Stromal cell of bone marrow (primary cell): ENCODE data around the gene SLAMF6.
"Not testable (repeated sequence)": the region's sequence is repeated elsewhere in the genome, so short reads cannot be mapped to it uniquely, and the experiment has no call there.

Experiments used
- DNase-seq: peaks from one replicate; pipeline ENCODE4 v3.0.0-alpha.2; 2012; ENCODE audit warnings: low read depth

Gene SLAMF6

DNA sequence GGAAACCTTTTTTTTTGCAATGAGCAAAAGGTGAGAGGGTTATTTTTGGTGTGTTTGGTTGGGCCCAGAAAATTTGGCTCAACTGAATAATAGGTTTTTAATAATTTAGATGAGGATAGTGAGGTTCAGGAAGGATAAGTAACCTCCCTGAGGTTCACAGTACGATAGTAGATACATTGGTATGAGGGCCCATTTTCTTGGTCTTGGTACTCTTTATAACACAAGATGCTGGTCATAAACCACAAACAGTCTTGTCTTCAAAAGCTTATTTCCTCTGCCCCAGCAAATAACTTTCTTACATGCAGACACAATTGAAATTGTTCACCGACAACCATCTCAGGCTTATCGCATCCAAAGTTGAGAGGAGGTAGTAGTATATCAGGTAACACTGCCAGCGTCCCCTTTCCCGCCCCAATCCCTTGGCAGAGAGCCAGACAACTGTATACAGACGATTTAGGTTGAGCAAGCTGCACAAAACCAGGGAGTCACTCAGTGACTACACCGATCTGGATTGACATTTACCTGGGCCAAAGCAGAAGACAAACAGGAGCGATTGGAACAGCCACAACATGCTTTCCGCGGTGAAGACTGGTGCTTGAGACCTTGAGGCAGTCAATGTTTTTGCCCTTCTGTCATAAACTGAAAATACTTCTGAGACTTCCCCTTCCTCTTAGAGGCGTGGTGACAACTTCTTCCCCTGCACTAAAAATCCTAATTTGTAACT lies at the start of gene SLAMF6:
TSS of gene SLAMF6 (minus strand) at position 634 of the 724 bp plus-strand sequence. CDS start at position 571, 63 bp downstream.
- no peak for DNase-seq

DNA sequence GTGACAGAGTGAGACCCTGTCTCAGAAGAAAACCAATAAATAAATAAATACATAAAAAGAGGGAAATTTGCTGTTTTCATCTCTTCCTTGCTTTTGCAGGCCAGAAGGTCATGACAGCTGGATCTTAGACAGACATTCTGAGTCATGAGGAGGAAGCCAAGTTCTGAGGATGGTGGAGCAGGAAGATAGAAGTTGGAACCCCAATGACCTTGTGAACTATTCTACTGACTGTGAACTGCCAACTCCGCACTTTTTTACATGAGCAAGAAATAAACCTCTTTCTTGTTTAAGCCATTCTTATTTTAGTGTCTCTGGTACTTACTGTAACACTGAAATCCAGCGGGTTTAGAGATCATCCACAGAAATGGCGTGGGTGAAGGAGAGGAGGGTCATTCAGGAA lies 47.8 kb upstream of the SLAMF6 start:
- no peak for DNase-seq

DNA sequence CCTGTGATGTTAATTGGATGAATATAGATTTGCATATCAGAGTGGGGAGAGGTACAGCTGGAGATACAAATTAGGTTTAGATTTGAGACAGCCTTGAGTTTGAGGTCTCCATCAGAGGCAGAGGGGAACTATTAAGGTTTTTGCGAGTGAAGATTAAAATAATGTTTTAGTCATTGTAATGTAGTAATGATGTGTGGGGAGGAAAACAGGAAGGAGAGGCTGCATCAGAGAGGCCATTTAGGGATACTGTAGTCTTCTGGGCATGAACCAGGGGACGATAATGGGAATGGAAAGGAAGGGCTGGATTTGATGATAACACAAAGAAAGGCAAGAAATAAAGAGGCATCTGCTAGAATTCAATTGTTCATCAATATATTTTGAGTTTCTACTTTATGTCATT lies 46.8 kb upstream of the SLAMF6 start:
- DNase-seq, result no peak

DNA sequence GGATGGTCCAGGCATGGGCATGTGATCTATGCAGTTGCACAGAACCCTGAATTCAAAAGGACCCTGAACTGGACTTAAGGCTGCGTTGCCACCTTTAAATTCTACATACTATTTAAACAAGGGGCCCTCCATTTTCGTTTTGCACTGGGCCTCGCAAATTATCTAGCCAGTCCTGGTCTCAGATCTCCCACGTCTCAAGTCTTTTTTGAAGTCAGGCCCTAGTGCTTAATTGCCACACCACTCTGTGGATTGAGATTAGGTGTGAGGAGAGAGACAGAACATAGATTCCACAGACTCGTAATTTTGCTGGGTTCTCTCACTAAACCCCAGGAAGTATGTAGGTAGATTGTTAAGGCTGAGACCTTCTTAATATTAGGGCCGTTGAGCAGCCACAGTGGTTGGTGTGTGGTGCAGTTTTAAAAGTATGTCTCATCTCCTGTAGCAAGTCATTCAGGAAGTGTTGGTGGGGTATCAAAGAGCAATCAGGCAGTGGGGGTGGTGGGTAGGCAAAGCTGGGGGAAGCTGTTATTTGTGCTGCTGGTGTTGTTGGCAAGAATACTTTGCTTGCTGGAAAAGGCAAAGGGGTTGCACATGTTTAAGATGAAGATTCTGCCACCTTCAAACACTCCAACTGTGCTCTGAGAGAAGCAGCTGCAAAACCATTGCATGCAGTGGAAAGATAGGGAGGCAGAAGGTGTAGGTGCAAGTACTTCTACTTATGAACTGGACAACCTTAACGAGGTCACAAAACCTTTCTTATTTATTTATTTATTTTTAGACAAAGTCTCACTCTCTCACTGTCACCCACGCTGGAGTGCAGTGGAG lies 45.0 kb upstream of the SLAMF6 start:
- DNase-seq, result no peak

DNA sequence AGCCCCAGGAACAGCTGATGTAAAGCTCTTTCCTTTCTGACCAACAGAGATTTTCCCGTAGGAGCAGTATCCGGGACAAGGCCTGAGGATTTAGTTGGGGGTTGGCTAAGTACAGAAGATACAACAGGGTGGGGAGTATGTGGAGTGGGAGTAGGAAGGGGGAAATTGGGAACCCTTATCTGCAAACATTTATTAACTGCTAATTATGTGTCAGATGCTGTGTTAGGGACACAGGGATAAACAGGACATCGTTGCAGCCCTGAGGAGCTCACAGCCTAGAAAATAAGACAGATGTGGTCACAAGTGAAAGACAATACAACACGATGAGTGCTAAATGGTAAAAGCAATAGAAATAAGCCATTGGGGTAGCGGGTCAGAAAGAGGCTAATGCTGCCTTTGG lies 44.3 kb upstream of the SLAMF6 start:
- no peak for DNase-seq

DNA sequence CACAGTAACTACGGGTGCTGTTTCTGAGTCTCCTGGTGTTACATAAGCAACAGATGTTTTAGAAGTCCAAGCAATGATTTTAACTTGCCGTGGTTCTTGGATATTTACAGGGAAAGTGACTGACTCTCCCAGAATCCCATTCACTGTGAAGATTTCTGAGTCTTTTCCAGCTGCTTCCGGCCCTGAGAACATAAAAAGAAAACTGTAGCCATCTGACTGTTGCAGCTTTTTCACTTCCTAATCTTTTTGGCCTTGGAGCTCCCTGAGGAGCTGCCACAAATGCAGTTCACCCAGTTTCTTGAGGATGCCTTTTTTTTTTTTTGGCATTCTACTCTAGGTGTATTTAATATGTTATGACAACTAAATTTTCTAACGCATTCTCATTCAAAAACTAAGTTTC lies 42.5 kb upstream of the SLAMF6 start:
- no peak for DNase-seq

DNA sequence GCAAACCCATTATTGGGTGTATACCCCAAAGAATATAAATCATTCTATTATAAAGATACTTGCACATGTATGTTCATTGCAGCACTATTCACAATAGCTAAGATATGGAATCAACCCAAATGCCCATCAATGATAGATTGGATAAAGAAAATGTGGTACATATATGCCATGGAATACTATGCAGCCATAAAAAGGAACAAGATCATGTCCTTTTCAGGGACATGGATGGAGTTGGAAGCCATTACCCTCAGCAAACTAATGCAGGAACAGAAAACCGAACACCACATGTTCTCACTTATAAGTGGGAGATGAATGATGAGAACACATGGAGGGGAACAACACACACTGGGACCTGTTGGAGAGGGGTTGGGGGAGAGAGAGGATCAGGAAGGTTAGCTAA lies 40.2 kb upstream of the SLAMF6 start:
- not testable (repeated sequence) for DNase-seq

DNA sequence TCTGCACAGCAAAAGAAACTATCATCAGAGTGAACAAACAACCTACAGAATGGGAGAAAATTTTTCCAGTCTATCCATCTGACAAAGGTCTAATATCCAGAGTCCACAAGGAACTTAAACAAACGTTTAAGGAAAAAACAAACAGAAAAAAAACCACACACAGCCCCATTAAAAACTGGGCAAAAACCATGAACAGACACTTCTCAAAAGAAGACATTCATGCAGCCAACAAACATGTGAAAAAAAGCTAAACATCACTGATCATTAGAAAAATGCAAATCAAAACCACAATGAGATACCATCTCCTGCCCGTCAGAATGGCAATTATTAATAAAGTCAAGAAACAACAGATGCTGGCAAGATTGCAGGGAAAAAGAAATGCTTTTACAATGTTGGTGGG lies 39.7 kb upstream of the SLAMF6 start:
- not testable (repeated sequence) for DNase-seq

DNA sequence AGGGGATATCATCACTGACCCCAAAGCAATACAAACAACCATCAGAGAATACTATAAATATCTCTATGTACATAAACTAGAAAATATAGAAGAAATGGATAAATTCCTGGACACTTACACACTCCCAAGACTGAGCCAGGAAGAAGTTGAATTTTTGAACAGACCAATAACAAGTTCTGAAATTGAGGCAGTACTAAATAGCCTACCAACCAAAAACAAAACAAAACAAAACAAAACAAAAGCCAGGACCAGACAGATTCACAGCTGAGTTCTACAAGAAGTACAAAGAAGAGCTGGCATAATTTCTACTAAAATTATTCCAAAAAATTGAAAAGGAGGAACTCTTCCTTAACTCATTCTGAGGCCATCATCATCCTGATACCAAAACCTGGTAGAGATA lies 37.8 kb upstream of the SLAMF6 start:
- no peak for DNase-seq

DNA sequence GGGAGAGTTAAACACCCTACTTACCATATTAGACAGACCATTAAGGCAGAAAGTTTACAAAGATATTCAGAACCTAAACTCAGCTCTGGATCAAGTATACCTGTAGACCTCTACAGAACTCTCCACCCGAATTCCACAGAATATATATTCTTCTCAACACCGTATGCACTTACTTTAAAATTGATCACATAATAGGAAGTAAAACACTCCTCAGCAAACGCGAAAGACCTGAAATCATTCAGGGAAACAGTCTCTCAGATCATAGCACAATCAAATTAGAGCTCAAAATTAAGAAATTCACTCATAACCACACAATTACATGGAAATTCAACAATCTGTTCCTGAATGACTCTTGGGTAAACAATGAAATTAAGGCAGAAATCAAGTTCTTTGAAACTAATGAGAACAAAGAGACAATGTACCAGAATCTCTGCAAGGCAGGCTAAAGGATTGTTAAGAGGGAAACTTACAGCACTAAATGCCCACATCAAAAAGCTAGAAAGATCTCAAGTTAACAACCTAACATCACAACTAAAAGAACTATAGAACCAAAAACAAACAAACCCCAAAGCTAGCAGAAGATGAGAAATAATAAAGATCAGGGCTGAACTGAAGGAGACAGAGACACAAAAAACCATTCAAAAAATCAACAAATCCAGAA lies 37.1 kb upstream of the SLAMF6 start:
- DNase-seq, result no peak

DNA sequence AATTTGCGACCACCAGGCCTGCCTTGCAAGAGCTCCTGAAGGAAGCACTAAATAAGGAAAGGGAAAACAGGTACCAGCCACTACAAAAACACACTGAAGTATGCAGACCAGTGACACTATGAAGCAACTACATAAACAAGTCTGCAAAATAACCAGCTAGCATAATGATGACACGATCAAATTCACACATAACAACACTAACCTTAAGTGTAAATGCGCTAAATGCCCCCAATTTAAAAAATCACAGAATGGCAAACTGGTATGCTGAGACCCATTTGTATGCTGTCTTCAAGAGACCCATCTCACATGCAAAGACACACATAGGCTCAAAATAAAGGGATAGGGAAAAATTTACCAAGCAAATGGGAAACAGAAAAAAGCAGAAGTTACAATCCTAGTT lies 36.4 kb upstream of the SLAMF6 start:
- DNase-seq, result not testable (repeated sequence)

DNA sequence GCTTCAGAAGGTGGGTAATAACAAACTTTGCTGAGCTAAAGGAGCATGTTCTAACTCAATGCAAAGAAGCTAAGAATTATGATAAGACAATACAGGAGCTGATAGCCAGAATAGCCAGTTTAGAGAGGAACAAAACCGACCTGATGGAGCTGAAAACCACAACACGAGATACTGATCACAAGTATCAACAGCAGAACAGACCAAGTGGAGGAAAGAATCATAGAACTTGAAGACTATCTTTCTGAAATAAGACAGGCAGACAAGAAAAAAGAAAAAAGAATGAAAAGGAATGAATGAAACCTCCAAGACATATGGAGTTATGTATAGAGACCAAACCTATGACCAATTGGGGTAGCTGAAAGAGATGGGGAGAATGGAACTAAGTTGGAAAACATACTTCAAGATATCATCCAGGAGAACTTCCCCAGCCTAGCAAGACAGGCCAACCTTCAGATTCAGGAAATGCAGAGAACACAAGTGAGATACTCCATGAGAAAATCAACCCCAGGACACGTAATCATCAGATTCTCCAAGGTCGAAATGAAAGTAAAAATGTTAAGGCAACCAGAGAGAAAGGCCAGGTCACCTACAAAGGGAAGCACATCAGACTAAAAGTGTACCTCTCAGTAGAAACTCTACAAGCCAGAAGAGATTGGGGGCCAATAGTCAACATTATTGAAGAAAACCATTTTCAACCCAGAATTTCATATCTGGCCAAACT lies 35.8 kb upstream of the SLAMF6 start:
- no peak for DNase-seq

DNA sequence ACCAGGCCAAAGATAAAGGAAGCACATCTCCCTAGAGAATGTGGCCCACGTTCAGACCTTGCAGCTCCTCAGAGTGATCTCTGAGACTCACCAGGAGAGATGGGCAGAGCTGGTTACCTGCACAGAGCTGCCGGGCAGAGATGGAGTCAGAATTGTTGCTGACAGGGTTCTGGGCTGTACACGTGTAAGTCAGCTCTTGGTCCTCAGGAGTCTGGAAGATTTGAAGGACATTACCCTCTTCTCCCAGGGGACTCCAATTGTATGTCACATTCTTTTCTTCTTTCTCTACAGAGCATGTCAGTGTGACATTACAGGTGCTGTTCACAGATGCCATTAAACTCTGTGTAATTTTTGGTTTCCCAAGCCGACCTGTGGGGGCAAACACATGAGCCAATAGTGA lies 30.7 kb upstream of the SLAMF6 start:
- no peak for DNase-seq

DNA sequence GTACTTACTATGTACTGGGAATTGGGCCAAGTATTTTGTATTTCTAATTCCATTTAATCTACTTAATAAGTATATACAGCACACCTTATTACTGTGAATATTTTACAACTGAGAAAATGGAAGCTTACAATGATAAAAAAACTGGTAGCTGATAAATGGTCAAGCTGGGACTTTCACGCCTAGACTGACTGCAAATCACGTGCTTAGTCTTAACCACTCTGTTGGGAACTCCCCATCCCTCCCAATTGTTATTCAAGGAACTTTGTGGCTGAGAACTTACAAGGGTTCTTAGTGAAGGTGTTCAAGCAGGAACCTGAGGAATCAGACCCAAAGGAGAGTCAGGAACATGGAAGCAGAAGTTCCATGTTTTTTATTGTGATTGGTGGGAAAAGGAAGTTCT lies 29.4 kb upstream of the SLAMF6 start:
- DNase-seq, result no peak

DNA sequence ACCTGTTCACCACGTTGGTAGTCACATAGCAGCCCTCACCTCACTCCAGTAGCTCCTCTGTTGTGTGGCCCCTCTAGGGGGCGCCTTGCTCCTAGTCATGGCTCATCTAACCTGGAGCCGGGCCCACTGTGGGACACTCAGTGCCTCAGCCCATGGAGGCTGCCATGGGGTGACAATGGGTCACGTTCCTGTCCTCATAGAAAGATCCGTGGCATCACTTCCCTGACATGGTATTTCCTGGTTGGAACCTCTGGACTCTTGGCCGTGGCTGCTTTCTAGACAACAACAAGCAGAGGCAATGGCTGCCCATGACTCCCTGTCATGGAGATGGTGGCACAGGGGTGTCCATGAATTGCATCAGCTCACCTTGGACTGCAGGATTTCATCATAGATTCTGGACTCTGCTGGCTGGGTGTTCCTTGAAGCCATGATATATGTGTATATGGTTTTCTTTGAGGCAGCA lies 27.5 kb upstream of the SLAMF6 start:
- no peak for DNase-seq

DNA sequence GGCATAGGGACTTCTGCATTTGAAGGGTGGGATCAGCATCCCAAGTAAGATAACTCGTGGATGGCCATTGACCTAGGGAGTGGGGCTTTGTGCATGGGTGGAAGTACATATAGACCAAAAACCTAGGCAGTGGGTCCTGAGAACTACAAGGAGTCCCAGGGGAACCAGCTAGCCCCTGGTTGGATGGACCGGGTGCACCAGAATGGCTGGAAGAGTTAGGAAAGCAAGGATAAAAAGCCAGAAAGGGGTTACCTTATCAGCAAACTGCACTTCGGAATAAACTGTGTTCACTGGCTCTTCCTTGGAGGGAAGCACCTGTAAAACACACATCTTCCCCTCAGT lies 26.6 kb upstream of the SLAMF6 start:
- DNase-seq, result no peak

DNA sequence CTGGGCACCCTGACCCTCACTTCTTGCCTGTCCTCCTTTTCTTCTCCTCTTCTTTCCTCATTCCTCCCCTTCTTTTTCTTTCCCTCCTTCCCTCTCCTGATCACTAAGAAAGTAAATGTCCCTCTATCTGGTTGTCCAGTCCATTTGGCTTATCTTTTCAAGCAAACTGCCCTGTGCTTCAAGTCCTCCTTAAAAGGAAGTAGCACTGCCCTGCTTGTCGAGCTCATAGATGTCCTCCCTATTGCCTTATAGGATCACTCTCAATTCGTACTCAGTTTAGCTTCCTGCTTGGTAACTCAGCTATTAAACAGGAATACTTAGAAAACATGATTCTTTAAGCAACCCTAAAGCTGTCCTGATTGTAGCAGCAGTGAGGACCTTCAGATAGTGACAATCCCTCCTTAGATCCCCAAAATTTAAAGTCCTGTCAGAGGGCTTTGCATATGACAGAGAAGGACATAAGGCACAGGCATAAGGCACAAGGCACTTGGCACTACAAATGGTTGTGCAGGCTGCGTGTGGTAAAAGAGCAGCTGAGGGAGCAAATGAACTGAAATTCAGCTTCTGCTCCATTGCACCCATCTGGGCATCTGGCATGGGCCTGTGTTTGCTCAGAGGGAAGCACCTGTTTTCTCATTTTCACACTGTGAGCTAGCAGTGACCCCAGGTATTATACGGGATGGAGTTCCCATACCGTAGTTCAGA lies 26.1 kb upstream of the SLAMF6 start:
- DNase-seq, result no peak

DNA sequence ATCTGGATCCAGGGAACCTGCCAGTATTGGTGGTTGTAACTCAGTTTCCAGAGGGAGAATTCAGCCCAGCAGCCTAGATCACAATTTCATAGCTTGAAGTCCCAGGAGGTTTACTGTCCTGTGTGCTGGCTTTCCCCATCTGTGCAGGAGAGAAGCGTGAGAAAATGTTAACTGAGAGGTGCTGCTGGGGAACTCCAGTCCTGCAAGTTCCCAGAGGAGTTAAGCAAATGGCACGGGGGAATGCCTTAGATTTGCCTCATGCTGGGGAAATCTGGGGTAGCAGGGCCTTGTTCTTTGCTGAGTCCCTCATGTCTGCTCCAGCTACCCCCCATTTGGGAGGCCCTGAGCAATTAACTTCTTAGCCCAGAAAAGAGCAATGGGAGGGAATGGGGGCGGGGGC lies 25.1 kb upstream of the SLAMF6 start:
- no peak for DNase-seq

DNA sequence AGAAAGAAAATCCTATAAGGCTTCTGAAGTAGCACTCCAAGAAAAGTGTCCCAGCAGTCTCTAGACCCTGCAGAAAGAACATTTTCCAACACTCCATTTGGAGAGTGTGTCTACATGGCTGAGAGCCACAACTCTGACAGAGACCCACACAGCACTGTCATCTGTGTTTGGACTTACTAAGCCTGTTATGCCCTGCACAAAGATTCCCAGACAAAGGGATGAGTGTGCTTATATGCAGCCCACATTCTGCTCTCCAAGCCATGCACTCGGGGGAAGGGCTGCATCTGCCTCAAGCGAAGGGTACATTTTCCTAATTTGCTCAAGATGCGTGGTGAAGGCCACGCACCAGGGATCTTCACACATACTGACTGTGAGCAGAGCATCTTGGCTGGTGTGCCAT lies 24.4 kb upstream of the SLAMF6 start:
- DNase-seq, result no peak

DNA sequence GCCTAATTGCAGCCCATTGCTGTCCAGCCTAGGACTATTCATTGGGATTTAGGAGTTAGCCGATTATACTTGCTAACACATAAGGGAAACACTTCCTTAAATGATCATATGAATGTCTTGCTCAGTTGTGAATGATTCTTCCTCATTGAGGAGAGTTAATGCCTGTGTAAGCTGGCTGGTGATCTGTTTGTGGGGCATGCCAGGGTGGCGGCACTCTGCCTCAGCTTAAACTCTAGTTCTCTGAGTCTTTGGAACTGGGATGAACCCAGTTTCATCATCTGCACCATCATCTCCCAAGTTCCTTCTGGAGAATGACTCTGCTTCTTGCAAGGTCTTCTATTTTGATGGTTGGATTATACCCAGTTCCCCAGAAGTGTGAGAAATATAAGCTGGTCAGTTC lies 23.9 kb upstream of the SLAMF6 start:
- DNase-seq, result no peak

DNA sequence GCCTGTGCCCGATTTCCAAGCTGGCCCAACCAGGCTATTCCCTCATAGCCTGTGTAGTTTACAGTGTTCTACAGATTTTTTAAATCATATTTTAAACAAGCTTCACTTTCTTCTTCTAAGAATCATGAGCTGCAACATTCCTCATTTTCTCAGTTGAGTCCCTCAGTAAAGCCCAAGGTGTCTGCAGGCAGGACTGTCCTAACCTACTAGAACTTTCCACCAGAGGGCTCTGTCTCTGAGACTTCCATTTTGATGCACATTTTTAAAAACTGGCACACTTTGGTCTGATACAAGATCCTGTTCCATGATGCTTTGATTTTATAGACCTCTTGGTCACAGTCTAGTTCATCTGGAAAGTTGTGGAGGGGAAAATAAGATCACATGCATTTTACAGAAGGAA lies 21.6 kb upstream of the SLAMF6 start:
- no peak for DNase-seq
